HG02642 (cell line): ENCODE measurements around the gene UTS2R.
"Not testable (repeated sequence)": the region's sequence is repeated elsewhere in the genome, so short reads cannot be mapped to it uniquely, and the experiment has no call there.

ENCODE experiments used
- ATAC-seq: cut with Tn5 transposase; IDR thresholded peaks from one replicate; pipeline ENCODE4 v1.9.1; 2021; ENCODE audit warnings: mild to moderate bottlenecking; ENCODE audit not compliant: unreplicated experiment, poor library complexity

UTS2R gene

GRCh38 chr17:82333279-82334171 is 38.0 kb upstream of the UTS2R start, which contains the start of gene SECTM1:
TSS of gene SECTM1 (minus strand) at chr17:82333766. CDS start at chr17:82327240, 6,526 bp downstream.
- ATAC-seq, result no peak

GRCh38 chr17:82334204-82334621 is 37.4 kb upstream of the UTS2R start:
- no peak for ATAC-seq

- no peak for ATAC-seq
Observed at GRCh38 chr17:82334622-82335394, 36.8 kb upstream of the UTS2R start.

- ATAC-seq, result no peak
Observed at GRCh38 chr17:82338858-82339633, 32.5 kb upstream of the UTS2R start.

GRCh38 chr17:82339634-82340580 is 31.7 kb upstream of the UTS2R start:
- ATAC-seq, result no peak

GRCh38 chr17:82342361-82343079 is 29.0 kb upstream of the UTS2R start:
- ATAC-seq, result no peak

GRCh38 chr17:82343560-82343959 is 28.0 kb upstream of the UTS2R start:
- ATAC-seq, result no peak

GRCh38 chr17:82344175-82344907 is 27.2 kb upstream of the UTS2R start:
- no peak for ATAC-seq

GRCh38 chr17:82345151-82345976 is 26.2 kb upstream of the UTS2R start:
- no peak for ATAC-seq

GRCh38 chr17:82346342-82347300 is 24.9 kb upstream of the UTS2R start:
- no peak for ATAC-seq

- ATAC-seq, result not testable (repeated sequence)
Observed at GRCh38 chr17:82347994-82348393, 23.6 kb upstream of the UTS2R start.

GRCh38 chr17:82348434-82348833 is 23.1 kb upstream of the UTS2R start:
- ATAC-seq, result no peak

- no peak for ATAC-seq
Observed at GRCh38 chr17:82348866-82349265, 22.7 kb upstream of the UTS2R start.

GRCh38 chr17:82349287-82349701 is 22.3 kb upstream of the UTS2R start:
- ATAC-seq, result no peak

GRCh38 chr17:82350182-82351030 is 21.2 kb upstream of the UTS2R start:
- ATAC-seq, result no peak
